Measurements from ENCODE around the gene CLCN5. TPM values are rescaled to one million over a fixed set of nuclear protein-coding genes. Genes with fewer than 3 reads are reported as not detected.

Gene CLCN5
- total RNA-seq, 1 experiment from 2014 or later, result 60.7 TPM

DNA sequence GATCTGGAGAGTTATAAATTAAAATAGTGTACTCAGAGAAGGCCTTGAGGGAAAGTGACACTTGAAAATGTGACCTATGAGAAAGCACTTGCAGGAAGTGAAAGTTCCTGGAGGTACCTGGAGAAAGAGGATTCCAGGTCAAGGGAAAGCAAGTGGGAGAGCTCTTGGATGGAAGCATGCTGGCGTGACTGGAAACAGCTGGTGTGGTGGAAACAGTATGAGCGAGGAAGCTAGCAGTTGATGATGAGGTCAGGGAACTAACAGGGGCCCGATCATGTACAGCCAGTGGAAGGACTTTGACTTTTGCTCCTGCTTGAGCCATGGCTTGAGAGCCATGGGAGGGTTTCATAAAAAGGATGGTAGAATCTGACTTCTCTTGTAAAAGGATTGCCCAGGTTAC, 9.5 kb upstream of the CLCN5 start:
- H3K36me3 ChIP-seq, result no peaks in the 10 kb centered on the region
- H3K4me1 ChIP-seq, result no peaks in the 10 kb centered on the region
- H3K27me3 ChIP-seq, result no peaks in the 10 kb centered on the region
- no peak overlapping the region for H3K27ac ChIP-seq
- H3K4me3 ChIP-seq, result no peak overlapping the region
- H3K9me3 ChIP-seq (replicated peaks), result no peaks in the 10 kb centered on the region
- DNase-seq, result no peak

DNA sequence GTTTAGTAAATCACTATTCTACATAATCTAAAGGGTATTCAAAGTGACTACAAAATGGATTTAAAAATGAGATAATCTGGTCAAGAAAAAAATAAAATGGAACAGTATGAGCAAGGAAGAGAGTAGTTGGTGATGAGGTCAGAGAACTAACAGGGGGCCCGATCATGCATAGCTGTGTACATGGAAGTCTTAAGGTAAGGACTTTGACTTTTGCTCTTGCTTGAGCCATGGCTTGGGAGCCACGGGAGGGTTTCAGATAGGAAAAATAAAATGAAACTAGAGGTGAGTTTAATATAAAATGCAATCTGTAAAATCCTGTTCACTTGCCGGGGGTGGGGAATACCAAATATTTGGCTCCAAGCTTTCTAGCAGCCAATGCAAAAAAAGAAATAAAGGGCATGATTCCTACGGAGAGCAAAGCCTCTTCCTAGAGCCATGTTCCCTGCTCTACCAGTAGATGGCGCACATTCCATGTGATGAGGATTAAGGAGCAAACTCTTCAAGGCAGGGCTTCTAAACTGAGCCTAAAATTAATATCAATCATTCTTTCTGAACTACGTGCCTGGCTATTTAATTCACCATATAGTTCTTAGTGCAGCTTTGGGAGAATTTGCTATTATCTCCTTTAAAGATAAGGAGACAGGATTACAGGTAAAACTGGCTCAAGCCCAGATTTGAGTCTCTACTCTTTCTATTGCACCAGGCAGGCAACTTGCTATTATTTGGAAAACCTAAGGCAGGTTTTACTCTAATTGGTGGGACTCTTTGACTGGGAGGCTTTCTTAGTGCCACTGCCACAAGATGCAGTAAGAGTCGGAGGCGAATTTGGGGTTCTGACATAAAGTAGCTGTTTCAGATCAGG, 6.8 kb upstream of the CLCN5 start:
- no peak overlapping the region for H3K27ac ChIP-seq
- H3K4me1 ChIP-seq, result no peaks in the 10 kb centered on the region
- no peaks in the 10 kb centered on the region for H3K27me3 ChIP-seq
- H3K4me3 ChIP-seq, result no peak overlapping the region
- H3K9me3 ChIP-seq (replicated peaks), result no peaks in the 10 kb centered on the region
- peak; percentile 30 to 66 for DNase-seq
- H3K36me3 ChIP-seq, result no peaks in the 10 kb centered on the region

DNA sequence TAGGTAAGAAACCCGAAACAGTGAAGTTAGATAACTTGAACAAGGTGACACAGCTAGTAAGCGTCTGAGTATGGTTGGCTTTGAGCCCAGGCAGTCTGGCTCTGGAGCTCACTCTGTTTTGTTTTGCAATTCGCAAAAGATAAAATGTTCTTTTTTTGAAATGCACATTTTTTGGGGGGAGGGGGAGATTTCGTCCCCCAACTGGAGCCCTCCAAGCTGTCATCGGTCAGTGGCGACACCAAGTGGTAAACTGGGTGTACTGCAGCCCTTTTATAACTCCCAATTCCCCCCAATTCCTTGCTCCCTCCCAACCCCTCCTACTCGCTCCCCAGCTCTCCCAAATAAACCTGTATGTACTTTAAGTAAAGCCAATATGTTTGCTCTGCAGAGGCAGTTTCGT, 2.8 kb upstream of the CLCN5 start:
- Histone ChIP-seq H3K27ac (no peak overlapping the region), H3K9me3 (replicated peaks) (no peaks in the 10 kb centered on the region), H3K4me3 (no peak overlapping the region), H3K27me3 (no peaks in the 10 kb centered on the region), H3K36me3 (peaks cover 4% of the 10 kb centered on the region; the same call in 1 of the 2 replicates), H3K4me1 (no peaks in the 10 kb centered on the region)
- peak in 1 of 2 experiments; percentile 57 for DNase-seq

DNA sequence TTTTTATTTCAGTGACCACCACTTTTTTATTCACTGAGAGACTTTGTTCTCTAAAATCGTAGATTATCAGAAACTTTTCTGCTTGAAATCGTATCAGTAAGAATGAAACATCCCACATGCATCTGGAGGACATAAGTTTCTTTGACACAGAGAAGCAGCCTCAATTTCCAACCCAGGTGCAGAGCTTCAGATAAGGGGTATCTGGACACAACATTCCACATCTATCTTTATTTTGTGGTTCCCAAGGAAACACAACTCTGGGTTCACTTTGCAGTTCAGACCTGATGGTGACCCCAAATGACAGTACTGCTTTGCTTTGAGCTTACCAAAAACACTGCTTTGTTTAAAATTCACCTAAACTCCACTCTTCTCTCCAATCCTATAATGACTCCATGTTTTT, 1.3 kb upstream of the CLCN5 start:
- Histone ChIP-seq H3K4me3 (no peak overlapping the region), H3K9me3 (replicated peaks) (no peaks in the 10 kb centered on the region), H3K27ac (no peak overlapping the region), H3K36me3 (peaks cover 13% of the 10 kb centered on the region), H3K27me3 (no peaks in the 10 kb centered on the region), H3K4me1 (0 out of 2 replicates have a peak, but pooled peaks cover 1% of the 10 kb centered on the region)
- no peak for DNase-seq

DNA sequence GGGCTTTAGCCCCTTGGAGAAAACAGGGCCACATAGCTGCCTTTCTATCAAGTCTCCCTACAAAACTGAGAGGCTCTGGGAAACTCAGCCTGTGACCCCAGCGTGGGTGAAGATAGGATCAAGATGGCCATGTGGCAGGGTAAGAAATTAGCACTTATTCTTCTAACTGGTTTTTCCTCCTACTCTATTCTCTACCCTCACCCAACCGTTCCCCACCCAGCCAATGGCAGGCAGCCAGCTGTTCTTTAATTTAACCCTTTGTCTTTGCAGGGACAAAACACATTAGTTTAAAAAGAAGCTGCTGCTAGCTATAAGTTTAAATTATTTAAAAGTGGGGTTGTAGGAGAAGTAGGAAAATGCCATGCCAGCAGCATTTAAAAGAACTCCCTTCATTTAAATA, 2.8 kb downstream of the CLCN5 start:
- peak overlapping the region; percentile 89 for H3K27ac ChIP-seq
- H3K9me3 ChIP-seq (replicated peaks), result no peaks in the 10 kb centered on the region
- H3K4me3 ChIP-seq, result peak overlapping the region; percentile 93
- peak in 1 of 2 experiments; percentile 37 for DNase-seq
- peaks cover 3% of the 10 kb centered on the region; the same call in 1 of the 2 replicates for H3K4me1 ChIP-seq
- H3K36me3 ChIP-seq, result peaks cover 31% of the 10 kb centered on the region
- H3K27me3 ChIP-seq, result no peaks in the 10 kb centered on the region

DNA sequence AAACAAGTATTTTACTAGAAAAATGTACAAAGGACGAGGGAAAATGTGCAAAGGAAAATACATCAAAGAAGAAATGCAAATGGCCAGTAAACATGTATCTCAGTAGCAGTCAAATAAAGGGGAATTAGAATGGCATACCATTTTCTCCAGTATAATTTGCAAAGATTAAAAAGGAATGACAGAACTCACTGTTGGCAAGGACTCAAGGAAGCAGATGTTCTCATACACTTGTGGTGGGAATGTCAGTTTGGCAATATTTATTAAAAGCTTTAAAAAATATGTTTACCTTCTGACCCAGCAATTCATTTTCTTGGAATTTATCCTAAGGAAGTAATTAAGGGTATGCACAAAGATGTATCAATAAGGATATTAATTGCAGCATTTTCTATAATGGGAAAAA, 7.6 kb downstream of the CLCN5 start:
- Histone ChIP-seq H3K9me3 (replicated peaks) (no peaks in the 10 kb centered on the region), H3K27me3 (no peaks in the 10 kb centered on the region), H3K27ac (no peak overlapping the region), H3K4me1 (peaks cover 3% of the 10 kb centered on the region; the same call in 1 of the 2 replicates), H3K4me3 (no peak overlapping the region), H3K36me3 (peaks cover 30% of the 10 kb centered on the region)
- no peak for DNase-seq

DNA sequence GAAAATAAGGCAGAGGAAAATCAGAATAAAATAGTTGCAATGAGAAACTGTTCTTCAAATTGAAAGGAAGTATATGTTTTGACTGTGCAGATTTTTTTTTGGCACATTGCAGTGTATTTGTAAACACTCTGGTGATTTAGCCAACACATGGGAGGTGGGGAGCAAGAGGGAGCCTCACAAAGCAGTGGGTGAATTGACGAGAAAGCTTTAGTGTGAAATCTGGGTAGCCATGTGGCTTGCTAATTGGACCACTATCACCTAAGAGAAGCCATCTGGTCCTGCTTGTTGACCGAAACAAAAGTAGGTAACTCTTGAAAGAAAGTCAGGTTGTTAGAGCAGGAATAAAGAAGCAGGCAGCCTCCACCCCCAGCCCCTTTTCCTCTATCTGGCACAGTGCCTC, 10.4 kb downstream of the CLCN5 start:
- H3K9me3 ChIP-seq (replicated peaks), result no peaks in the 10 kb centered on the region
- peaks cover 12% of the 10 kb centered on the region; the same call in 1 of the 2 replicates for H3K36me3 ChIP-seq
- H3K27ac ChIP-seq, result no peak overlapping the region
- H3K4me1 ChIP-seq, result no peaks in the 10 kb centered on the region; the same call in 1 of the 2 replicates
- H3K4me3 ChIP-seq, result no peak overlapping the region
- H3K27me3 ChIP-seq, result no peaks in the 10 kb centered on the region
- DNase-seq, result no peak

DNA sequence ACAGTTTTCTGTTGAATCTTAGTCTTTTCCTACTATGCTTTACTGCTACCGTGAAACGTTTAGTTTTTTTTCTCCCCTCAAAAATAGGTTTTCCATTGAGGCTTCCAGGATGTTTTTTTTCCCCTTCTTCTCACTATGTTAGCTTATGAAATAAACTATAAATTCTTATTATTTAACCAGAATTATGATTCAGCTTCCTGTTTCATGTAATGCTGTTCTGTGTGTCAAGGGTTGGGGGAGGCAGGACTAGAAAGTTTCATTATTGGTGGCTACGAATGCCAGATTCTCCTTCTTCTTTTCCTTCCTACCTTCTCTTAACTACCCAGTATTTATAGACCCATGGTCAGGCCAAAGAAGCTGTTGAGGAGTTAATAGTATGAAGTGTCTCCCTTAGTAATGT, 11.8 kb downstream of the CLCN5 start:
- DNase-seq, result no peak
- Histone ChIP-seq H3K4me3 (no peak overlapping the region), H3K27me3 (no peaks in the 10 kb centered on the region), H3K36me3 (peaks cover 9% of the 10 kb centered on the region), H3K4me1 (no peaks in the 10 kb centered on the region; the same call in 1 of the 2 replicates), H3K9me3 (replicated peaks) (no peaks in the 10 kb centered on the region), H3K27ac (no peak overlapping the region)

DNA sequence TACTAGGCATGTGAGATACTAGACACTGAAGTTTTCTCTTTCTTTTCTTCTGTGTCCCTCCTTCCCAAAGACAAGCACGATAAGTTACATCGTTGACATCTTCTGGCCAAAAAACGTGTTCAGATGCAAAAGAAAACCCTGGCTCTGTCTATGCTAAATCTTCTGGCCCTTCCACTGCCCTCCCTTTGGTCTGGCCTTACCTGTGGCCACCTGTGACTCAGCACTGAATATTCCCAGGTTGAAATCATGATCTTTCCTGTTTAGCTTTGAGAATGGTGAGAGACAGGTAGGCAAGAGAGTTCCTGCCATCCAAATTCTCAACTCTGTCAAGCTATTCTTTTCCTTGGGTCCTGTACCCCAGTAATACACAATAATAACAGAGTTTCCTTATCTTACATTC, 12.3 kb downstream of the CLCN5 start:
- Histone ChIP-seq H3K27me3 (no peaks in the 10 kb centered on the region), H3K27ac (no peak overlapping the region), H3K9me3 (replicated peaks) (no peaks in the 10 kb centered on the region), H3K36me3 (peaks cover 9% of the 10 kb centered on the region), H3K4me3 (no peak overlapping the region), H3K4me1 (no peaks in the 10 kb centered on the region; the same call in 1 of the 2 replicates)
- DNase-seq, result no peak

DNA sequence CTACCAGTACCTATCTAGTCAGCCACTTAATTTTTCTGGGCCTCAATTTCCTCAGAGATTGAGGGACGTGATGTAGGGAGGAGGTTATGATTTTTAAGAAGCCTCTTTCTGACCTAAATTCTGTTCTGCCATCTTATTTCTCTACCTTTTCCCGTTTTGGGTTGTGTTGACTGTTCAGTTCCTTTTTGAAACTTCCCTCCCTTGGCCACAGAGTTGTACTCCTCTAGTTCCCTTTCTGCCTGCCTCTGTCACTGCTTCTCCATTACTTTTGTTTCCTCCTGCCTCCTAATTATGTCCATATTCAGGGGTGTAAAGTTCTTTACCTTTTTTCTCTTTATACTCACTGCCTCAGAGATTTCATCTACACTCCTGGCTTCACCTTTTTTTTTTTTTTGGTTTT, 25.4 kb downstream of the CLCN5 start:
- Histone ChIP-seq H3K36me3 (no peaks in the 10 kb centered on the region), H3K9me3 (replicated peaks) (no peaks in the 10 kb centered on the region), H3K4me3 (no peak overlapping the region), H3K27ac (no peak overlapping the region), H3K4me1 (0 out of 2 replicates have a peak, but pooled peaks cover 2% of the 10 kb centered on the region), H3K27me3 (no peaks in the 10 kb centered on the region)
- no peak for DNase-seq

DNA sequence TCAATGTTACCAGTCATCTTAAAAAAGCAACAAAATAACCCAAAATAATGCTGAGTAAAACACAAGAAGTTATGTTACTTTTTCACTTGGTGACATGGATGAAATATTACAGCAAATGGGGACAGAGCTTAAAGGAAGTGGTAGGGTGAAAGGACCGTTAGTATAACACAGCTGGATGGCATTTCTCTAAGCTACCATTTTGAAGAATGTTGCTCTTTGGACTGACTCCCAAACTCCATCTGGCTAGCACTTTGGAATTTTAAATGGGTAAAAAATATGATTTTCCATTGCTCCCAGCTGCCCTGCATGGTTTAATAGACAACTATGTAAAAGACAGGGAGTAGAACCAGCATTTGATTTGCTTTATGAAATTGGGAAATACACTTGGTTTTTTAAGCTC, 27.6 kb downstream of the CLCN5 start:
- Histone ChIP-seq H3K4me3 (no peak overlapping the region), H3K27me3 (no peaks in the 10 kb centered on the region), H3K27ac (no peak overlapping the region), H3K9me3 (replicated peaks) (no peaks in the 10 kb centered on the region), H3K36me3 (no peaks in the 10 kb centered on the region), H3K4me1 (0 out of 2 replicates have a peak, but pooled peaks cover 2% of the 10 kb centered on the region)
- DNase-seq, result no peak

DNA sequence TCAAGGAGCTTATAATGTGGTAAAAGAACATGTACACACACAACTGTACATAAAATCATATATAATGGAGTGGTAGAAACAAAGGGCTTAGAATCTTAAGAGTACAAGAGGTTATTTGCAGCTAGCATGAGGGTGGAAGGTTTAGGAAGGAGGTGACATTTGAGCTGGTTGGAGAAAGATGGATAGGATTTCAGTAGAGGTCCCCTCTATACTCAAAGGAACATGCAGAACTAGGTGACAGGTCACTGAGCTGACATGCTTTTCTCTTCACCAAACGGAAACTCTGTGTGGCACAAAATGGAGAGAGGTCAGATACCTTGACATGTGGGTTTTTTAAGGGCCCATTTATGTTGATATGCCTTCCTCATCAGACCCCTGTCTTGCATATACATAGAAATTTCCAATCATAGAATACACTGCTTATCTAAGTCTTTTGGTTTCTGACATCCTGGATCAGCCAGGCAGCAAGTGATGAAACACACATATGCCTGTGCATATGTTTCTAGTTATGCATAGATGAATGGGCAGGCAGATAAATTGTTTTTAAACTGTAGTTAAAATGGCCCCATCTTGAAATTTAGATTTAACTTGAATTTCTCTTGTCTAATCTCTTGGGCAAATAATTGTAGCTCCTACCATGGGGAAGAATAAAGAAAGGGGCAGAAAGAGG, 29.3 kb downstream of the CLCN5 start:
- Histone ChIP-seq H3K9me3 (replicated peaks) (no peaks in the 10 kb centered on the region), H3K4me3 (no peak overlapping the region), H3K4me1 (0 out of 2 replicates have a peak, but pooled peaks cover 2% of the 10 kb centered on the region), H3K27me3 (no peaks in the 10 kb centered on the region), H3K36me3 (no peaks in the 10 kb centered on the region), H3K27ac (no peak overlapping the region)
- no peak for DNase-seq

DNA sequence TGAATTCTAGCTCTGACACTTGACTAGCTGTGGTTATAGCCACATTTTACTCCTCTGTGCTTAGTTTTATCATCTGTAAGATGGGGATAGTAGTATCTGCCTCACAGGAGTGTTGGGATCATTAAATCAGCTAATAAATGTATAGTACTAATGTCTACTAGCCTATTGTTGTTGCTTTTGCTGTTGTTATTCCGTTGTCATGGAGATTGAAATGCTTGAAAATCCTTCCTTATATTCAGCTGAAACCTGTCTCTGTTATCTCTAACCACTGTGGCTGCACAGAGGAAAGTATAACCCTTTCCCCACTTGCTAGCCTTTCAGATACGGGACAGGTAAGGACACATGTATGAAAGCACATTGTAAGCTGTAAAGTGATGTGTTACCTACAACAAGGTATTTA, 33.9 kb downstream of the CLCN5 start:
- DNase-seq, result no peak
- peaks cover 36% of the 10 kb centered on the region for H3K4me1 ChIP-seq

DNA sequence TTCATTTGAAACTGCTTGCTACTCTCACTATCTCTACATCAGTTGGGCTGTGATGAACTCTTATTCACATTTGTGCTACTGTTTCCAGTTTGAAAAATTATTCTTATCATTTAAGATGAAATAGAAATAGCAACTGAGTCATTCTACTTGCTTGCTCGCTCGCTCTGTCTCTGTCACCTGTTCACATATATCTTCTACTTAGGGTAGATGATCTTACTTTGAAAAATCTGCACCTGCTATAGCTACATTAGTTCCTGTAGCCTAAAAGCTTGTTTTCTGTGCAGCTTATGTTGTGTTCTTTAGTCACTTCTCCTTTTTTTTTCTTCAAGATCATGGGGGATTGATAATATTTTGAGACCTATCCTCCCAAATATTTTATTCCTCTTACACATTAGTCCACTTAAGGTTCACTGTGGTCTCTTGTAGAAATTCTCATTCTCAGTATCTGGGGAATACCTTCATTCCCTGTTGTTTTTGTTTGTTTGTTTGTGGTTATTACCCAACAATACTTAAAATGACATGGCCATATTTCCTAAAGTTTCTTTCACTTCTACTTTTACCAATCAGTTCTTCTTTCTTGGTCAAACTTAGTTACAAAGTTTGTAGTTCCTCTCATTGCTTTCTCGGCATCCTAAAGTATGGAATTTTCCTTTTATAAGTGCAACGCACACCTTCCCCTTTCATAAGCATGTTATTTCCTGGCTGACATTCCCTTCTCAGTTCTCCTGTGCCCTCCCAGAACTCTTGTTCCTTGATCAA, 36.5 kb downstream of the CLCN5 start:
- no peaks in the 10 kb centered on the region; the same call in 1 of the 2 replicates for H3K36me3 ChIP-seq
- peak; percentile 11 to 53 for DNase-seq
- H3K27me3 ChIP-seq, result no peaks in the 10 kb centered on the region
- H3K4me1 ChIP-seq, result peaks cover 40% of the 10 kb centered on the region
- no peaks in the 10 kb centered on the region for H3K9me3 ChIP-seq (replicated peaks)
- no peak overlapping the region for H3K4me3 ChIP-seq
- H3K27ac ChIP-seq, result peak overlapping the region; percentile 98

More for the DNA sequence above, 33.9 kb downstream of the CLCN5 start:
- Histone ChIP-seq H3K27me3 (no peaks in the 10 kb centered on the region), H3K27ac (no peak overlapping the region), H3K9me3 (replicated peaks) (no peaks in the 10 kb centered on the region), H3K4me3 (no peak overlapping the region), H3K36me3 (no peaks in the 10 kb centered on the region; the same call in 1 of the 2 replicates)
